T-helper 22 cell (primary cell): ENCODE measurements around the gene HSF2BP.
"Not testable (repeated sequence)": the region's sequence is repeated elsewhere in the genome, so short reads cannot be mapped to it uniquely, and the experiment has no call there.

Experiments
- DNase-seq: peaks from one replicate; pipeline ENCODE4 v3.0.0-alpha.2; 2020; ENCODE audit warnings: low read depth

HSF2BP gene

DNA sequence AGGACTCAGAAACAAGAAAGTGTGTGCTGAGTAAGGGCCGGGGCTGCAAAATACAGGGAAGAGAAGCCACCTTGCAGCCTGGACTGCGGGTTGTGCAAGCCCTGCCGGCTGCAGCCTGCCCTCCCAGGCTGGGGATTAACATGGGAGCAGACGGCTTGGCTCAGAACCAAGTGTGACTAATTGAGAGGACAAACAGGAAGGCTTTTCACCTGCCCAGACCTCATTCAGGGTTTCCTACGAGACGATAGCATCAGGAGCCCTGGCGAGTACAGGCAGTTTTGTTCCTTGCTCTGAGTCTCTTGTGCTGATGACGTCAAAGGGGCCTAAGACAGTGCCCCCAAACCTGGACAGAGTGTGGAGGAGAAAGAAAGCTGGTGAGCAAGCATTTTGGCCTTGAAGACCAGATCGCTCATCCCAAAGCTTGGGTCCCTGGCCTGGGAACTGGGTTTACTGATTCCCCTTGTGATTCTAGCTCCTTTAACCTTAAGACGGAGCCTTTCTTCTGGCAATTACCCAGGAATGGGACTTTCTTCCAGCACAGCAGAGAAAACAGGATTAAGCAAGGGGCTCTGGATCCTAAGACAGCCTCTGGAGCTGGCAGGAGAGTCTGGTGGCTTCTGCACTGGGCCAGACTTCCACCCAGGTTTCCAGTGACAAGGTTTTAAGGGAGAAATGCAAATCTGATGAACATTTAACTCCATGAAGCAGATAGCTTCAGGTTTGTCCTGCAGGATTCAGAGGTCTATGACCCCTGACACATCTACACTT, 142.2 kb downstream of the HSF2BP start:
- not testable (repeated sequence) for DNase-seq

DNA sequence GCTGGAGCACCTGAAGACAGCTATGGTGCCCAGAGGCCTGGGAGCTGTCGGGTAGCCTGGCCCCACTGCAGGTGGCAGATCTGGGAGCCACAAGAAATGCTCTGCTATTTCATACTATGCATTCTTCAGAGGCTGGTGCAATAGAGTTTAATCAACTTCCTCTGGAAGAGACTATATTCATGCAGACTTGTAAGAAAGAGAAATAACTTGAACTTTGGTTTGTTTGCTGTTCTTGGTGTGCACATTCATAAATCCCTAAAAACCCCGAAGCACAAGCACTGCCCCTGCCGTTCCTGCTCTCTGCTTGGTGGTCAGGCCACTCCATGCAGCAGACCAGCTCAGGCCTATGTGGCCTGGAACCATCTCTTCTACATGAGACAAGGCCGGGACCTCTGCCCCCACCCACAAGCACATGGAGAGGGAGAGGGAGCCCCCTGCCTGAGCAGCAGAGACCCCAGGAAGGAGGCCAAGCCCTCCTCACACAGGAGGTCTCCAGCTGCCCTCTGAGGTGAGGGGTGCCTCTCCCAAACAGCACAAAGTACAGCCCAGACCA, 142.9 kb downstream of the HSF2BP start:
- DNase-seq, result not testable (repeated sequence)

DNA sequence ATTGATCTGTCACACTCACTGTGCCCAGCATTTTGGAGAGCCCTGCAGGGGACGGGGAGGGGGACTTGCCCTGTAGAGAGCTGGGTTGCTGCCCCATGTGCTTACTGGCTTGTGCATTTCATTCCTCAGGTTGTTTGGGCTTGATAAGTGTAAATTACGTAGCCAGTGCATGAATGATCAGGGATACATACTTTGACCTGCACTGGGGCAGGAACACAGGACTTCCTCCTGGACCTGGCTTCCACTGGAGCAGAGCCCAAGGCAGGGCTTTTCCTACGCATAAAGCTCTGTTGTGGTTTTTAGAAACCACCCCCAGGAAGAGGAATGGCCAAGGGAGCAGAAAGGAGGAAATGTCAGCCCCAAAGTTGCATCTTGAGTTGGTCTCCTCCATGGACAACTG, 144.5 kb downstream of the HSF2BP start:
- not testable (repeated sequence) for DNase-seq

DNA sequence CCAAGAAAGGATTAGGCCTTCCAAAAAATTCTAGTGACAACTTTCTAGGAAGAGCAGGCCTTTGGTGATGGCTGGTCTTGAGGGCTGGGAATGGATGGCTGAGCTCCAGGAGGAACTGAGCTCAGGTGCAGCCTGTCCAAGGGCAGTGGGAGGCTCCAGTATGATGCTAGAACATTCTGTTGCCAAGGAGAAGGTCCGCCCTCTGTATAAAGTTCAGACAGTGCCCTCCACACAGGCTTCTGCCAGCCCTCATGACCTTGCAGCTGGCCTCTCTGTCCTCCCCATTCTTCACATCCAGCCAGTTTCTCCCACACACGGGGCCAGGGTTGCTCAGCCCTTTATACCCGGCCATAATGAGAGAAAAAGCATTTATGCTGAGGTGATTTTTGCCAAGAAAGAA, 146.3 kb downstream of the HSF2BP start:
- not testable (repeated sequence) for DNase-seq

DNA sequence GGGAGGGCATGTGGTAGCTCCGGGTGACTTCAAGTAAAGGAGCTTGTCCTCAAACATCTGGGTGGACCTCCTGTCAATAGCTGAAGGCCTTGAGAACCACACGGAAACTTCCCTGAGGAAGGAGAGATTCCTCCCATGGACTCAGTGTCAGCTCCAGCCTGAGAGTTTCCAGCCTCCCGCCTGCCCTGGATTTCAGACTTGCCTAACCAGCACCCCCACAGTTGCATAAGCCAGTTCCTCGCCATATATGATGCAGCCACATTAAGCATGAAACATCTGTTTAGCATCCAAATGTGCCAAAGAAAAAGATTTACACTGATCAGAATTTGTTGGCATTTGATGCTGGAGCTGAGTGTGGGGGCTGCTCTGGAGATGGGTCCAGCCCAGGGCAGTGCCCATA, 148.1 kb downstream of the HSF2BP start:
- DNase-seq, result not testable (repeated sequence)

DNA sequence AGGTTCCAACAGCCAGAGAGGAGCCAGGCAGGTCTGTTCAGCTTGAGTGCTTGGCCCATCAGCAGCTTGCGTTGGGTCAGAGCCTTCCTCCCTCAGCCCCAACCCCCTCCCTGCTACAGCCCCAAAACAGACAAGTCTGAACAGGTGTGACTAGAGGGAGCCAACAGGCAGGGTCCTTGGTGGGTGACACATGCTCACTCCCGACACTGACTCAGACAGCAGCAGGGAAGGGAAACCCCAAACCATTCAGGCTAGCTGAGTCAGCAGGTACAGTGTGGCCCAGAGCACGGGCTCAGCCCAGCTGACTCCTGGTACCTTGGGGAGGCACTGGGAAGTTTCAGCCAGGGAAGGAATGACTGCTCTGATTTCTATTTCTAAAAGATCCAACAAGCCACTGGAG, 148.6 kb downstream of the HSF2BP start:
- not testable (repeated sequence) for DNase-seq

DNA sequence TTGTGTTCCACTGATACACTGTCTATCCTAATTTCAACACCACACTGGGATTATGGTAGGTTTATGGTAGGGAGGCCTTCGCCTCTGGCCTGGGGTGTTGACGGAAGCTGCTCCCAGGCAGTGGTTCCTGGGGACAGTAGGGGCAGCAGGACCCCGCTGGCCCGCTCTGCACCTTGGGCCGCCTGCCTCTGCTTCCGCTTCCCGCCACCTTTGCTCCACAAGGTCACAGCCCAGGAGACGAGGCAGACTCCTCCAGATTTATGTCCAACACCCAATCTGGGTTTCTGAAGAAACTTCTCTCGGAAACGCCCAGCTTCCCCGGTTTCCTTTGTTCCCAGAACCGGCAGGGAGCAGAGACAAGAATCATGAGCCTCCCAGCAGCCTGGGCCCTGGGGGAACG, 155.4 kb downstream of the HSF2BP start:
- DNase-seq, result not testable (repeated sequence)

DNA sequence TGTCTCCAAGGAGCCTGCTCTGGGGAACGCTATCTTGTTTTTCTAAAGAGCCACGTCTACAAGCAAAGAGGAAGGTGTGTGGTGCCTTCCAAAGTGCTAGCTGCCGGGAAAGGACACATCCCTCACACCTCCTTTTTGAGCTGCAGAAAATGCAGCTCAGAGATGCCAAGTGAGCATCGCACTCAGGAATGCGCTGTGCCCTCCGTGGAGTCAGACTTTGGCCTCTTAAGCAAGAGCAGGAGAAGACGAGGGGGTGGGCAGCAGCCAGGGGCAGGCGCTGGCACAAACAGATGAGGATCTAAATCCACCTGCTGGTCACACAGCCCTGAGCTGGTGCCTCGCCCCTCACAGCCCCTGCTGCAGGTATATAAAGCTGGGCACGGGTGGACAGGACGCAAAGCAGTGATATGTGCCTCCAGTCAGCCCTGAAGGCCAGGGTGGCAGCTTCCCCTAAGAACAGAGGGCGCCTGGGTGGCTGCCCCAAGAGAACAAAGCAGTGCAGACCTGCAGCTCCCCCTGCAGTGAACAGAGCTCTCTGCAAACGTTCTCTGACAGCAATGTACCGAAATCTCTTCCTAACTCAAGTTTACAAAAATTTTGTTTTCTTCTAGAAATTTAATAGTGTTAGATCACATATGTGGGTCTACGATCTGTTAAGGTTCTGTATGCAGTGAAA, 156.1 kb downstream of the HSF2BP start:
- not testable (repeated sequence) for DNase-seq

DNA sequence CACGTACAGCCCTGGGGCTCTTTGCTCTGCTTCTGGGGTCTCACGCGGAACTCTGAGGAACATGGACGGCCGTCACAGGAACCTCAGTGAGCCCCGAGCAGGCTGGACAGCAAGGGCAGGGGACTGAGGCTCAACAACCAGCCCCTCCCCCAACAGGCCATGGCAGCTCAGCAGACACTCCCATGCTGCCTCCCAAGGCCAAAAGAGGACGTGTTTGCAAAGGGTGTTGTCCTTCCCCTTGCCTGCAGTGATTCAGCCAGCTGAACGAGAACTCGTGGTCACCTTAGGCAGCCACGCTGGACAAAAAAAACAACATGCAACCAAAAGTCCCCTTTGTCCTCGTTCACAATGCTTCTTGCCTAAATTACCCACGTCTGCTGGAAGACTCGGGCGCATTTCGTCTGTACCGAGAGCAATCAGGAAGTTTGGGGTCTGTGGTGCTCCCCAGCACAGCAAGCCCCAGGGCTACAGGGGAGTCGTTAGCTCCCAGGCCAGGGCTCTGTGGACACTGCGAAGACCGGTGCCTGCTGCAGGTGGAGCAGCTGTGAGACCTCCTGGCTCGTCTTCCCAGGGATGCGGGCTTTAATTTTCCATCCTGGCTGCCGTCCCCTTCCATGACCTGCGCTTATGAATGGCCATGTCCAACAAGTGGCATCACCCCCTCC, 156.7 kb downstream of the HSF2BP start:
- DNase-seq, result not testable (repeated sequence)

DNA sequence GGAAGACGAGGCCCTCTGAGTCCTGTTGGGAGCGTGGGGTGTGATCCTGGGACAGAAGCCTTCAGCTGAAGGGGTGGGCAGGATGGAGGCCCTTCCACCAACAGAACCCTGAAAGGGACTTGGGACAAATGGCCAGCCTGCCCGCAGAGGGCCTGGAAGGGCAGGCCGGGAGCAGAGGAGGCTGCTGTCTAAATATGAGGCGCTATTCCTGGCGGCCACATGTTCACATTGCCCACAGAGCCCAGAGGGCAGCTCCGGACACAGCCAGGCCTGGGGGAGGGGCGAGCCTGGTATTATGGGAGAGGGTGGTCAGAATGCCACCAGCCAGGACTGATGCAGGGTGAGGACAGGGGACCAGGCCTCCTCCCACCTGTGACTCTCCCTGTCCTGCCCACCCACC, 160.4 kb downstream of the HSF2BP start:
- DNase-seq, result not testable (repeated sequence)

DNA sequence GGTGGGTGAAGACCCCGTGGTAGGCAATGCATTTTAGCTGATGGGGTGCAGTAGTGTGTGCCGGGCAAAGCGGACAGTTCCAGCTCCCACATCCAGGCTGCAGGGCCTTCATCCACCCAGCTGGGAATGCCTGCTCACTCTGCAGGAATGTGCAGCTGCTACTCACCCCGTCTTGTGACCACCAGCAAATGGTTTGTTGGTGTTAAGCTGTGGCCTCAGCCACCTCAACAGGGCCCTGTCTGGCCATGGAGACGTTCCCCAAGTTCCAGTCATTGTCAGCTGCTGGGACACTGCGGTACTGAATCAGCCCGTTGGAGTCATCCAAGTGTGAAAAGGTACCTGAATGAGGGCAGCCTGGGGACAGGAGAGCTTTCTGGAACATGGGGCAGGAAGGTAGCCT, 161.2 kb downstream of the HSF2BP start:
- DNase-seq, result not testable (repeated sequence)

DNA sequence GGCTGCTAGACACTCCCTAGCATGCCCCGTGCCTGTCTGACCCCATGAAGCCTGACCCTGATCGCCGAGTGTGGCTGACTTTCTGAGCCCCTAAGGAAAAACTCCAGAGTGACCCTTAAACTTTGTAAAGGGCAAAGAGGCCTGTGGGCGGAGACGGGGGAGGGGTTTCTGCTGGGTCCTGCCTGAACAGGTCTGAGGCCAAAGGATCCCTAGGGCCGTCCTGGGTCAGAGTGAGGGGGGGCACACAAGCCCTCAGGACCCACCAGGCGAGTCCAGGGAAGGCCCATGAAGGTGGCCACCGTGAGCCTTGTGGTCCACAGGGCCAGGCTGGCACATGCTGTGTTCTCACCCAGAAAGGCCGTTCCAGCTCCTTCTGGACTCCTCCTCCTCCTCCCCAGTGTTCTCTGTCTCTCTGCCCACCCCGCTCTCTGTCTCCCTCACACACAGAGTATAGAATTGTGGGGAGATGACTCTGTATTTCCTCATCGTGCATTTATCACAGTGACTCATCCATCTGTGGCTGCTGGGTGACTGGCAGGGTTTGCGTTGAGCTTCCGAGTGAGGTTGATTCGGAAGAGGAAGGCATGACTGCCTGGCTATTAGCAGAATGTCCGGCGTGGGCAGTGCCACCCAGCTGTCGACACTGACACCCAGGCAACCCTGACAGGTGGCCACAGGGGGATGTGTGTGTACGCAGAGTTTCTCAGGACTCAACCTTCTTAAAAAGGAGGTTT, 164.8 kb downstream of the HSF2BP start:
- not testable (repeated sequence) for DNase-seq

DNA sequence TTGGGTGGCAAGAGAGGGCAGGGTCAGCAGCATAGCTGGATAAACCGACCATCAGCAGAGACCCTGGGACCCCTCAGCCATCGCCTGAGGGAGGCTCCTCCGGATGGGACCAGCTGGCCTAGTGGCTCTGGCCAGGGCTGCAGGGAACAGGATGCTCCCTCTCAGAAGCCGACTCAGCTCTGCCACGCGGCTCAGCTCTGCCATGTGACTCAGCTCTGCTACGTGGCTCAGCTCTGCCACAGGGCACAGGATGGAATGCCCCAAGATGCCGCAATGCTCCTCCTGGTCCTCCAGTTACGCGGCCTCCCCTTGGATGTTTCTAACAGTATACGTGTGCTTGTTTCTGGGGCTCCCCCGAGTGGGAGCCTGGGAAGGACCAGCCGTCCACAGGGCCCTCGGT, 165.8 kb downstream of the HSF2BP start:
- DNase-seq, result not testable (repeated sequence)

DNA sequence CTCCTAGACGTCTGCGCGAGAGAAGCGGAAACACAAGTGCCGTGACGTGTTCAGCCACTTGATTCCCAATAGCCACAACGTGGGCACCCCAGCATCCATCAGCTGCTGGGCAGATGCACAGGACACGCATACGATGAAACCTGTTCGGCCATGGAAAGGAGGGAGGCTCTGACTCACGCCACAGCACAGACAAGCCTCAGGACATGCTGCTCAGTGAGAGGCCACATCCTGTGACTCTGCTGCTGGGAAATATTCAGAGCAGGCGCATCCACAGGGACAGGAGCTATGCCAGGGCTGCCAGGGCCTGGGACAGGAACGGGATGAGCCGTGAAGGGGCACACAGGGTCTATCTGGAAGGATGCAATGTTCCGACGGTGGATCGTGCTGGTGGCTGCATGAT, 171.1 kb downstream of the HSF2BP start:
- not testable (repeated sequence) for DNase-seq

DNA sequence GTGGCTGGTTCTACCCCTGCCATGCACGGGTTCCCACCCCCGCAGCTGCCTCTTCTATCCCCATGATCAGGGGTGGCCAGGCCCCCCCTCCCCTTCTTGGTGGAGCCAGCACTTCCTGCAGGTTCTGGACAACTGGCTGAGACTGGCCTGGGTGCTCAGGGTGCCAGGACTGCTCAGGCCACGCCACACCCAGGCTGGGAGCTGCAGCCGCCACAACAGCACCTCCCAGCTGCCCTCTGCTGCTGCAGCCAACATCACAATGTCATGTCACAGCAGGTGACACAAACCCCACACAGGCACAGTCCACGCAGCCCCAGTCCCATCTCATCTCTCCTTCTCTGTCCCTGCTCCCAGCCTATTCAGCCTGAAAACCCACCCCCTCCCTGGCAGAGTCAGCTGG, 173.2 kb downstream of the HSF2BP start:
- not testable (repeated sequence) for DNase-seq

DNA sequence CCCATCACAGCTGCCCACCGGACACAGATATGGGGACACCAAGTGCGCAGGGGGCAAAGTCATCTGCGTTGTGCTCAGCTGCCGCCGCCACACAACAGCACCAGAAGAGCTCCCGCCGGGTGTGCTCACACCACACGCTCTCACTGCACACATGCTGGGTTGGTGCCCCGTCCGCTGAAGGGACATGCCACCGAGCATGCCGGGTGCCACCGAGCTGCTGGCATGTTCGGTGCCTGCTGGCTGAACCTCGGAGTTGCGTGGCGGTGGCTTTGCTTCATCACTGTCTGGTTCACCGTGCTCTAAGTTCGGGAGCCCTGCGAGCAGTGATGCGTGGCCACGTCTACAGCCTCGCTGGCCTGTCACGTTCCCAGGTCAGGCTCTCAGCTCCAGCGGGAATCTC, 174.3 kb downstream of the HSF2BP start:
- DNase-seq, result not testable (repeated sequence)

DNA sequence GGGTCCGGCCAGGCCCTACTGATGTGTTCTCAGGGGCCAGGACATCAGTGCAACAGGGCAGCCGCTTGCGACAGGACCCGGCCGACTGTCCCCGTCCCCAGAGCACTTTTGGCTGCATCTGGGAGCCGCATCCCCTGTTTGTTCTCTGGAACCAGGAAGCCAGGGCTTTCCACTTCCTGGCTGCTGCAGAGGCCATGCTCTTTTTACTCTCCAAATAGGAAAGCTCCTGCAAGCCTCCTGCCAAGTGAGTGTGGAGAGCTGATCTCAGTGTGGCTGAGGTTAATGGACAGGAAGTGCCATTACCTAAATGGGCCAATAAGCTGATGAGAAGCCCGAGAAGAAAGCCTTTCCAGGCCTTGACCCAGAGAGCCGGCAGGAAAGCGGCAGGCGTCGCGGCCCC, 180.1 kb downstream of the HSF2BP start:
- DNase-seq, result not testable (repeated sequence)
